Neural progenitor cell (in vitro differentiated cells): ENCODE data around the gene ZNF273. TPM values are rescaled to one million over a fixed set of nuclear protein-coding genes. Genes with fewer than 3 reads are reported as not detected.

ENCODE experiments used
- DNase-seq: peaks from one replicate; pipeline ENCODE4 v3.0.0-alpha.2; 2016; ENCODE audit warnings: low spot score
- H2AFZ ChIP-seq: fragments of 200-600 bp; sonication (generic); replicated peaks from 2 replicates; pipeline ENCODE4 v1.6.1; 2016; ENCODE audit warnings: antibody characterized with exemption
- H3F3A ChIP-seq: fragments of 200-600 bp; sonication (generic); 2 replicates; pipeline ENCODE4 v1.6.1; 2016; ENCODE audit warnings: antibody characterized with exemption, low read depth
- H3K27ac ChIP-seq: fragments of 200-600 bp; sonication (generic); 2 replicates; pipeline ENCODE4 v1.5.1; 2016; ENCODE audit warnings: mild to moderate bottlenecking
- H3K27me3 ChIP-seq: fragments of 200-600 bp; sonication (generic); 2 replicates; pipeline ENCODE4 v1.6.1; 2016; ENCODE audit warnings: mild to moderate bottlenecking, moderate library complexity
- H3K36me3 ChIP-seq: fragments of 200-600 bp; sonication (generic); 2 replicates; pipeline ENCODE4 v1.5.1; 2016
- H3K4me1 ChIP-seq: fragments of 200-600 bp; sonication (generic); 2 replicates; pipeline ENCODE4 v1.6.1; 2016; ENCODE audit warnings: mixed run types
- H3K4me2 ChIP-seq: fragments of 200-600 bp; sonication (generic); 2 replicates; pipeline ENCODE4 v1.6.1; 2016
- H3K4me3 ChIP-seq: fragments of 200-600 bp; sonication (generic); 2 replicates; pipeline ENCODE4 v1.5.1; 2016
- H3K79me2 ChIP-seq: fragments of 200-600 bp; sonication (generic); 2 replicates; pipeline ENCODE4 v1.6.1; 2016; ENCODE audit warnings: low read depth
- H3K9ac ChIP-seq: fragments of 200-600 bp; sonication (generic); 2 replicates; pipeline ENCODE4 v1.6.1; 2016
- H3K9me3 ChIP-seq: fragments of 200-600 bp; sonication (generic); 2 replicates; pipeline ENCODE4 v1.5.1; 2016; ENCODE audit warnings: low read depth
- H4K20me1 ChIP-seq: fragments of 200-600 bp; sonication (generic); 2 replicates; pipeline ENCODE4 v1.6.1; 2016; ENCODE audit warnings: low read depth
- H3K27ac Mint-ChIP-seq: 3 replicates; pipeline ENCODE4 v1.8.0; 2021; ENCODE audit warnings: mixed read lengths
- H3K27me3 Mint-ChIP-seq: 2 replicates; pipeline ENCODE4 v1.8.0; 2022; ENCODE audit warnings: low read depth, mild to moderate bottlenecking, inconsistent platforms, moderate library complexity, mixed read lengths; ENCODE audit not compliant: insufficient read depth
- H3K36me3 Mint-ChIP-seq: 3 replicates; pipeline ENCODE4 v1.8.0; 2021; ENCODE audit warnings: mixed read lengths
- H3K4me1 Mint-ChIP-seq: 3 replicates; pipeline ENCODE4 v1.8.0; 2021; ENCODE audit warnings: mixed read lengths
- H3K4me3 Mint-ChIP-seq: 3 replicates; pipeline ENCODE4 v1.8.0; 2021; ENCODE audit warnings: mild to moderate bottlenecking, moderate library complexity, mixed read lengths
- H3K9me3 Mint-ChIP-seq: 3 replicates; pipeline ENCODE4 v1.8.0; 2020; ENCODE audit warnings: mixed read lengths
- EZH2 ChIP-seq: fragments of 200-600 bp; sonication (generic); IDR thresholded peaks from 2 replicates; pipeline ENCODE4 v1.6.1; 2017; ENCODE audit warnings: antibody characterized with exemption, mild to moderate bottlenecking, moderate library complexity
- EZH2phosphoT487 ChIP-seq: fragments of 200-600 bp; sonication (generic); IDR thresholded peaks from 2 replicates; pipeline ENCODE4 v1.6.1; 2017; ENCODE audit warnings: antibody characterized with exemption
- total RNA-seq: library from RNA; depleted of rRNA; stranded (reverse); fragments of >200 nt; gene quantifications from 2 replicates; pipeline ENCODE4 v1.2.3, GENCODE V29; 2015; ENCODE audit warnings: low replicate concordance
- TF ChIP-seq, protein P1 (sequence below): fragments of 200-600 bp; sonication (generic); IDR thresholded peaks from 2 replicates; pipeline ENCODE4 v1.5.1; 2017; ENCODE audit warnings: antibody characterized with exemption, mild to moderate bottlenecking

ZNF273 gene
- total RNA-seq, 1 donor from 2014 or later, result 36.5 TPM

DNA sequence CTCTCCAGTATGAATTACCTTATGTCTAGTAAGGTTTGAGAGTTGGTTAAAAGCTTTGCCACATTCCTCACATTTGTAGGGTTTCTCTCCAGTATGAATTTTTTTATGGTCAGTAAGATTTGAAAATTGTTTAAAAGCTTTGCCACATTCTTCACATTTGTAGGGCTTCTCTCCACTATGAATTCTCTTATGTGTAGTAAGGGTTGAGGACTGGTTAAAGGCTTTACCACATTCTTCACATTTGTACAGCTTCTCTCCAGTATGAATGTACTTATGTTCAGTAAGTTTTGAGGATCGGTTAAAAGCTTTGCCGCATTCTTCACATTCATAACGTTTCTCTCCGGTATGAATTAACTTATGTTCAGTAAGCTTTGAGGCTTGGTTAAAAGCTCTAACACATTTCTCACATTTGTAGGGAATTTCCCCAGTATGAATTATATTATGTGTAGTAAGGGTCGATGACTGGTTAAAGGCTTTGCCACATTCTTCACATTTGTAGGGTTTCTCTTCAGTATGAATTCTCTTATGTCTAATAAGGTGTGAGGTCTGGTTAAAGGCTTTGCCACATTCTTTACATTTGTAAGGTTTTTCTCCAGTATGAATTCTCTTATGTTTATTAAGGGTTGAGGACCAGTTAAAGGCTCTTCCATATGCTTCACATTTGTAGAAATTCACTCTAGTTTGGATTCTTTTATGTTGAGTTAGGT is 75.6 kb downstream of the ZNF273 start:
- peaks cover 66% of the 10 kb centered on the region for H3K9me3 ChIP-seq
- Mint-ChIP-seq H3K9me3 (peaks cover 73% of the 10 kb centered on the region), H3K4me3 (no peak overlapping the region), H3K27ac (no peak overlapping the region), H3K27me3 (no peaks in the 10 kb centered on the region), H3K36me3 (peaks cover 70% of the 10 kb centered on the region), H3K4me1 (no peaks in the 10 kb centered on the region)
- no peak for DNase-seq
- no peaks in the 10 kb centered on the region for H3K27me3 ChIP-seq
- H3K9ac ChIP-seq, result no peak overlapping the region
- TF ChIP-seq EZH2phosphoT487 (no peak), EZH2 (no peak)
- TF ChIP-seq, protein P1, sequence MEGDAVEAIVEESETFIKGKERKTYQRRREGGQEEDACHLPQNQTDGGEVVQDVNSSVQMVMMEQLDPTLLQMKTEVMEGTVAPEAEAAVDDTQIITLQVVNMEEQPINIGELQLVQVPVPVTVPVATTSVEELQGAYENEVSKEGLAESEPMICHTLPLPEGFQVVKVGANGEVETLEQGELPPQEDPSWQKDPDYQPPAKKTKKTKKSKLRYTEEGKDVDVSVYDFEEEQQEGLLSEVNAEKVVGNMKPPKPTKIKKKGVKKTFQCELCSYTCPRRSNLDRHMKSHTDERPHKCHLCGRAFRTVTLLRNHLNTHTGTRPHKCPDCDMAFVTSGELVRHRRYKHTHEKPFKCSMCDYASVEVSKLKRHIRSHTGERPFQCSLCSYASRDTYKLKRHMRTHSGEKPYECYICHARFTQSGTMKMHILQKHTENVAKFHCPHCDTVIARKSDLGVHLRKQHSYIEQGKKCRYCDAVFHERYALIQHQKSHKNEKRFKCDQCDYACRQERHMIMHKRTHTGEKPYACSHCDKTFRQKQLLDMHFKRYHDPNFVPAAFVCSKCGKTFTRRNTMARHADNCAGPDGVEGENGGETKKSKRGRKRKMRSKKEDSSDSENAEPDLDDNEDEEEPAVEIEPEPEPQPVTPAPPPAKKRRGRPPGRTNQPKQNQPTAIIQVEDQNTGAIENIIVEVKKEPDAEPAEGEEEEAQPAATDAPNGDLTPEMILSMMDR, result no peak
- H3K27ac ChIP-seq, result no peak overlapping the region
- peaks cover 58% of the 10 kb centered on the region for H3K36me3 ChIP-seq
- no peaks in the 10 kb centered on the region for H3K4me1 ChIP-seq
- H2AFZ ChIP-seq, result no peak overlapping the region
- no peak overlapping the region for H3K4me3 ChIP-seq
- no peaks in the 10 kb centered on the region for H3K79me2 ChIP-seq
- H3K4me2 ChIP-seq, result no peak overlapping the region
- H4K20me1 ChIP-seq, result no peaks in the 10 kb centered on the region
- H3F3A ChIP-seq, result no peaks in the 10 kb centered on the region

Other genes starting within 250 kb of the ZNF273 start
- gene ZNF107, start 237.1 kb upstream of the ZNF273 start, total RNA-seq, result 9.1 and 18.9 TPM in 2 replicates
- gene ZNF138, start 108.8 kb upstream of the ZNF273 start, total RNA-seq, result 32.6 and 61.2 TPM in 2 replicates
- 35.8 and 71.6 TPM in 2 replicates for gene ZNF117, start 87.8 kb downstream of the ZNF273 start, total RNA-seq
- 44.6 and 50.0 TPM in 2 replicates for gene ERV3-1, start 103.4 kb downstream of the ZNF273 start, total RNA-seq